Kidney (tissue), 14 donors: ENCODE measurements around the gene MGME1. TPM values are rescaled to one million over a fixed set of nuclear protein-coding genes. Genes with fewer than 3 reads are reported as not detected.
A peak's percentile ranks its signal among the peaks of the same experiment; 100 is the strongest.
"Not testable (repeated sequence)": the region's sequence is repeated elsewhere in the genome, so short reads cannot be mapped to it uniquely, and the experiment has no call there.

ENCODE experiments used
- DNase-seq, 5 donors: peaks; one replicate each; pipeline ENCODE4 v3.0.0-alpha.2; 2013 to 2020
- FAIRE-seq: peaks from 2 replicates; lab custom pipeline; 2012; peaks lifted over from hg19 to GRCh38; lab: Jason Lieb, UNC
- H3K27ac ChIP-seq, 2 donors: one replicate each; pipeline ENCODE4 v1.7.0; 2013; ENCODE audit warnings: low read depth in 2 of 2, low read length in 2 of 2, inconsistent platforms in 1 of 2
- H3K27me3 ChIP-seq: one replicate; pipeline ENCODE4 v1.7.1; 2013; ENCODE audit warnings: low read length, inconsistent platforms; ENCODE audit not compliant: control insufficient read depth, insufficient read depth
- H3K36me3 ChIP-seq, 3 donors: one replicate each; pipeline versions ENCODE4 v1.7.0 to v1.7.1; 2013; ENCODE audit warnings: low read length in 3 of 3, control low read depth in 1 of 3, inconsistent platforms in 1 of 3; ENCODE audit not compliant: insufficient read depth in 3 of 3, control insufficient read depth in 2 of 3
- H3K4me1 ChIP-seq, 3 donors: one replicate each; pipeline versions ENCODE4 v1.7.0 to v1.7.1; 2013; ENCODE audit warnings: low read length in 3 of 3, inconsistent platforms in 1 of 3, low read depth in 1 of 3; ENCODE audit not compliant: control insufficient read depth in 2 of 3, insufficient read depth in 2 of 3
- H3K4me3 ChIP-seq, 3 donors: one replicate each; pipeline versions ENCODE4 v1.7.0 to v1.8.1; 2013; ENCODE audit warnings: low read length in 3 of 3, control low read depth in 1 of 3, inconsistent platforms in 1 of 3
- H3K9ac ChIP-seq, 3 donors: one replicate each; pipeline versions ENCODE4 v1.7.0 to v1.7.1; 2013; ENCODE audit warnings: low read length in 3 of 3, control low read depth in 1 of 3, inconsistent platforms in 1 of 3
- H3K9me3 ChIP-seq, 3 donors: one replicate each; pipeline versions ENCODE4 v1.7.0 to v1.7.1; 2013; ENCODE audit warnings: low read length in 3 of 3, control low read depth in 1 of 3, inconsistent platforms in 1 of 3; ENCODE audit not compliant: control insufficient read depth in 2 of 3, insufficient read depth in 1 of 3
- CTCF ChIP-seq: IDR thresholded peaks from 3 replicates; pipeline ENCODE4 v1.5.1; 2012; ENCODE audit warnings: mild to moderate bottlenecking, moderate library complexity, borderline replicate concordance; ENCODE audit not compliant: insufficient read depth; ENCODE audit errors: extremely low read depth
- intact Hi-C: fragments of 100-400 bp; cut with DNase I; formaldehyde crosslinking; loops from one replicate; pipeline ENCODE4 v1.11.1; 2022
- polyA plus RNA-seq: library from polyadenylated mRNA; stranded (reverse); fragments of 350-450 nt; fragmentation: Illumina TruSeq; extraction: RNeasy Lipid Tissue Mini Kit (QIAGEN cat#74804); gene quantifications from one replicate; pipeline ENCODE4 v1.2.3, GENCODE V29; 2014; ENCODE audit warnings: low read depth, low replicate concordance; ENCODE audit not compliant: insufficient read depth
- total RNA-seq: library from RNA; stranded (reverse); fragmentation: NEBNext Ultra II Directional; extraction: Animal tissue kit (Norgen Biotek cat#: 25700); gene quantifications from one replicate; pipeline ENCODE4 v1.2.1, GENCODE V29; 2021
- donor health status: control.
- donor health status: control.
- donor health status: control.
- donor health status: control.
- donor health status: control.
- donor health status: DM: yes; HTN: yes; CAD: no.
- donor health status: Normal renal cell carcinoma (clear cell type).

The MGME1 gene
- total and polyA plus RNA-seq, 2 donors from 2014 or later, result 15.5 to 16.7 TPM

GRCh38 chr20:18019068-18019467 is 50.2 kb downstream of the MGME1 start:
- DNase-seq (no peak), FAIRE-seq (no peak)
- TF ChIP-seq CTCF, result peak; percentile 18

GRCh38 chr20:18020931-18021330 is 52.1 kb downstream of the MGME1 start:
- H3K36me3 ChIP-seq, result peaks cover 0 to 5% (median 0%) of the 10 kb centered on the region in 3 donors
- intact Hi-C loops, result no loop called here
- H3K4me1 ChIP-seq, result no peaks in the 10 kb centered on the region
- FAIRE-seq (no peak), DNase-seq (no peak)
- no peak overlapping the region for H3K9ac ChIP-seq
- H3K27ac ChIP-seq, result no peak overlapping the region
- H3K9me3 ChIP-seq, result no peaks in the 10 kb centered on the region
- TF ChIP-seq CTCF, result peak; percentile 11
- H3K27me3 ChIP-seq, result no peaks in the 10 kb centered on the region
- H3K4me3 ChIP-seq, result no peak overlapping the region

More at GRCh38 chr20:18019068-18019467, 50.2 kb downstream of the MGME1 start:
- no peak overlapping the region for H3K9ac ChIP-seq
- no peaks in the 10 kb centered on the region for H3K9me3 ChIP-seq
- H3K36me3 ChIP-seq, result peaks cover 0 to 5% (median 0%) of the 10 kb centered on the region in 3 donors
- intact Hi-C loops, result no loop called here
- H3K27ac ChIP-seq, result no peak overlapping the region
- no peak overlapping the region for H3K4me3 ChIP-seq
- no peaks in the 10 kb centered on the region for H3K4me1 ChIP-seq
- H3K27me3 ChIP-seq, result no peaks in the 10 kb centered on the region

- Histone ChIP-seq H3K36me3 (peaks cover 0 to 5% (median 0%) of the 10 kb centered on the region in 3 donors), H3K4me1 (no peaks in the 10 kb centered on the region), H3K4me3 (no peak overlapping the region), H3K27me3 (no peaks in the 10 kb centered on the region), H3K27ac (no peak overlapping the region), H3K9ac (no peak overlapping the region), H3K9me3 (no peaks in the 10 kb centered on the region)
- no peak for TF ChIP-seq CTCF
- intact Hi-C loops, result no loop called here
- FAIRE-seq, result no peak
- no peak for DNase-seq
Observed at GRCh38 chr20:18024606-18025127, 55.8 kb downstream of the MGME1 start.

- H3K9me3 ChIP-seq, intact Hi-C loops, H3K4me3 ChIP-seq, H3K36me3 ChIP-seq, H3K9ac ChIP-seq, DNase-seq, FAIRE-seq, H3K27me3 ChIP-seq, H3K27ac ChIP-seq, H3K4me1 ChIP-seq: not testable (repeated sequence)
Observed at GRCh38 chr20:18027011-18027410, 58.2 kb downstream of the MGME1 start.
